K562 (cell line): ENCODE results near the gene CHORDC1. TPM values are rescaled to one million over a fixed set of nuclear protein-coding genes. Genes with fewer than 3 reads are reported as not detected.

Experiments used
- CTCF ChIP-seq, 3 experiments: IDR thresholded peaks in 2 of 3; conservative IDR thresholded peaks in 1 of 3; 2 replicates each; pipeline ENCODE4 v1.5.1; 2011 to 2012; ENCODE audit warnings: low read length in 3 of 3, mild to moderate bottlenecking in 3 of 3, control low read depth in 2 of 3, improper control_type of control experiment in 1 of 3, inconsistent platforms in 1 of 3, low read depth in 1 of 3, mixed read lengths in 1 of 3, moderate library complexity in 1 of 3; ENCODE audit not compliant: insufficient read depth in 2 of 3
- SOX6 ChIP-seq: fragments of 450-650 bp; IDR thresholded peaks from 2 replicates; pipeline ENCODE4 v1.6.1; 2014; ENCODE audit warnings: mild to moderate bottlenecking
- polyA plus RNA-seq, 8 experiments: library from polyadenylated mRNA; depleted of rRNA in 4 of 8; stranded (reverse) in 5 of 8; unstranded in 3 of 8; fragments of >200 nt; fragmentation: Nextera tagmentation in 2 of 8; fragmentation: Illumina TruSeq in 1 of 8; extraction: Ambion mirVana in 2 of 8; extraction: Trizol in 1 of 8; gene quantifications; 2 replicates each; pipeline versions ENCODE4 v1.2.1 to v1.2.3, GENCODE V29; 2011 to 2014; ENCODE audit warnings: inconsistent platforms in 1 of 8, missing spikeins in 1 of 8
- total RNA-seq, 7 experiments: library from RNA; depleted of rRNA in 6 of 7; stranded (reverse); fragments of >200 nt in 6 of 7; fragmentation: Illumina TruSeq in 2 of 7; extraction: Trizol in 2 of 7; gene quantifications; 2 replicates each; pipeline versions ENCODE4 v1.2.1 to v1.2.3, GENCODE V29; 2011 to 2021; ENCODE audit warnings: low replicate concordance in 1 of 7
- TF ChIP-seq, protein P1 (sequence below): fragments of 250-450 bp; sonication (Bioruptor Pico); IDR thresholded peaks from 2 replicates; pipeline ENCODE4 v1.4.0; 2020; ENCODE audit warnings: mild to moderate bottlenecking, moderate library complexity
- TF ChIP-seq, protein P2 (sequence below), 2 experiments: fragments of 200-800 bp in 1 of 2; sonication (Bioruptor generic) in 1 of 2; sonication (generic) in 1 of 2; formaldehyde crosslinking in 1 of 2; IDR thresholded peaks in 1 of 2; conservative IDR thresholded peaks in 1 of 2; 2 replicates each; pipeline versions ENCODE4 v1.5.0 to v1.6.1; 2016 to 2020; ENCODE audit warnings: missing compliant biosample characterization in 1 of 2, missing genetic modification characterization in 1 of 2, missing genetic modification reagents in 1 of 2

CHORDC1 gene
- total and polyA plus RNA-seq, 9 of the 15 experiments (the other 6 are each of a cell fraction or from before 2014, with no cell fraction given) = 68.7 to 148 (median 112) TPM

DNA sequence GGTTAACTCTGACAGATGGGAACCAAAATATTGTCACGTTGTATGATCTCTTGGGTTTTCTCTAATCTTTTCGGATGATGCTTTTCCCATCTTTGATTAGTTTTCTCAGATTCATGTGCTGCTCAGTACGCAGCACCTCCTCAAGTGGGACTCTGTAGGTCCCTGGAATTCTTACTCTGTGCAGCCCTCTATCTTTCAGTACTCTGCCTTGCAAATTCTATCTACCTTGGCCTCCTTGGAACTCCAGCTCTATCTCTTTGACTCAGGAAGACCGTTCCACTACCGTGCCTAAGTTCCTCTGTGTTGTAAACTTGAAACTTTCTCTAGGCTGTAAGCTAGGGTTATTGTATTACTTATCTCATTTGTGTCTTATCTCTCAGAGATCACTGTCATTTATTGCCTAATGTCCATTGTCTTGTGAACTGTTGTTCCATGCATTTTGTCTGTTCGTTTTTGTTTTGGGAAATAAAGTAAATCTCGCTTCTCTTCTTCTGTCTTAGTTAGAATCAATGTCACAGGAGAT is 20.1 kb upstream of the CHORDC1 start (continued):
- TF ChIP-seq, protein P1, sequence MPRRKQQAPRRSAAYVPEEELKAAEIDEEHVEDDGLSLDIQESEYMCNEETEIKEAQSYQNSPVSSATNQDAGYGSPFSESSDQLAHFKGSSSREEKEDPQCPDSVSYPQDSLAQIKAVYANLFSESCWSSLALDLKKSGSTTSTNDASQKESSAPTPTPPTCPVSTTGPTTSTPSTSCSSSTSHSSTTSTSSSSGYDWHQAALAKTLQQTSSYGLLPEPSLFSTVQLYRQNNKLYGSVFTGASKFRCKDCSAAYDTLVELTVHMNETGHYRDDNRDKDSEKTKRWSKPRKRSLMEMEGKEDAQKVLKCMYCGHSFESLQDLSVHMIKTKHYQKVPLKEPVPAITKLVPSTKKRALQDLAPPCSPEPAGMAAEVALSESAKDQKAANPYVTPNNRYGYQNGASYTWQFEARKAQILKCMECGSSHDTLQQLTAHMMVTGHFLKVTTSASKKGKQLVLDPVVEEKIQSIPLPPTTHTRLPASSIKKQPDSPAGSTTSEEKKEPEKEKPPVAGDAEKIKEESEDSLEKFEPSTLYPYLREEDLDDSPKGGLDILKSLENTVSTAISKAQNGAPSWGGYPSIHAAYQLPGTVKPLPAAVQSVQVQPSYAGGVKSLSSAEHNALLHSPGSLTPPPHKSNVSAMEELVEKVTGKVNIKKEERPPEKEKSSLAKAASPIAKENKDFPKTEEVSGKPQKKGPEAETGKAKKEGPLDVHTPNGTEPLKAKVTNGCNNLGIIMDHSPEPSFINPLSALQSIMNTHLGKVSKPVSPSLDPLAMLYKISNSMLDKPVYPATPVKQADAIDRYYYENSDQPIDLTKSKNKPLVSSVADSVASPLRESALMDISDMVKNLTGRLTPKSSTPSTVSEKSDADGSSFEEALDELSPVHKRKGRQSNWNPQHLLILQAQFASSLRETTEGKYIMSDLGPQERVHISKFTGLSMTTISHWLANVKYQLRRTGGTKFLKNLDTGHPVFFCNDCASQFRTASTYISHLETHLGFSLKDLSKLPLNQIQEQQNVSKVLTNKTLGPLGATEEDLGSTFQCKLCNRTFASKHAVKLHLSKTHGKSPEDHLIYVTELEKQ (CRISPR knock-in tag) = no peak
- TF ChIP-seq, protein P2, sequence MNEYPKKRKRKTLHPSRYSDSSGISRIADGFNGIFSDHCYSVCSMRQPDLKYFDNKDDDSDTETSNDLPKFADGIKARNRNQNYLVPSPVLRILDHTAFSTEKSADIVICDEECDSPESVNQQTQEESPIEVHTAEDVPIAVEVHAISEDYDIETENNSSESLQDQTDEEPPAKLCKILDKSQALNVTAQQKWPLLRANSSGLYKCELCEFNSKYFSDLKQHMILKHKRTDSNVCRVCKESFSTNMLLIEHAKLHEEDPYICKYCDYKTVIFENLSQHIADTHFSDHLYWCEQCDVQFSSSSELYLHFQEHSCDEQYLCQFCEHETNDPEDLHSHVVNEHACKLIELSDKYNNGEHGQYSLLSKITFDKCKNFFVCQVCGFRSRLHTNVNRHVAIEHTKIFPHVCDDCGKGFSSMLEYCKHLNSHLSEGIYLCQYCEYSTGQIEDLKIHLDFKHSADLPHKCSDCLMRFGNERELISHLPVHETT (CRISPR knock-in tag; conservative IDR thresholded peaks at IDR 0.05 in 1 of 2, IDR thresholded peaks at IDR 0.05 in 1 of 2) = no peak
- TF ChIP-seq CTCF (IDR thresholded peaks at IDR 0.05 in 2 of 3, conservative IDR thresholded peaks at IDR 0.05 in 1 of 3; ENCODE audit: insufficient read depth in 2 of 3, low read depth in 1 of 3, low read length in 3 of 3) (peak in 1 of 3 experiments; percentile 9; a peak in 1 of 6 replicates), SOX6 (peak; percentile 74)
